HK-2 (cell line): ENCODE measurements around the gene NFIC.
"Not testable (repeated sequence)": the region's sequence is repeated elsewhere in the genome, so short reads cannot be mapped to it uniquely, and the experiment has no call there.

ENCODE experiments used
- DNase-seq: peaks from one replicate; pipeline ENCODE4 v3.0.0-alpha.2; 2018; ENCODE audit not compliant: unreplicated experiment

NFIC gene

DNA sequence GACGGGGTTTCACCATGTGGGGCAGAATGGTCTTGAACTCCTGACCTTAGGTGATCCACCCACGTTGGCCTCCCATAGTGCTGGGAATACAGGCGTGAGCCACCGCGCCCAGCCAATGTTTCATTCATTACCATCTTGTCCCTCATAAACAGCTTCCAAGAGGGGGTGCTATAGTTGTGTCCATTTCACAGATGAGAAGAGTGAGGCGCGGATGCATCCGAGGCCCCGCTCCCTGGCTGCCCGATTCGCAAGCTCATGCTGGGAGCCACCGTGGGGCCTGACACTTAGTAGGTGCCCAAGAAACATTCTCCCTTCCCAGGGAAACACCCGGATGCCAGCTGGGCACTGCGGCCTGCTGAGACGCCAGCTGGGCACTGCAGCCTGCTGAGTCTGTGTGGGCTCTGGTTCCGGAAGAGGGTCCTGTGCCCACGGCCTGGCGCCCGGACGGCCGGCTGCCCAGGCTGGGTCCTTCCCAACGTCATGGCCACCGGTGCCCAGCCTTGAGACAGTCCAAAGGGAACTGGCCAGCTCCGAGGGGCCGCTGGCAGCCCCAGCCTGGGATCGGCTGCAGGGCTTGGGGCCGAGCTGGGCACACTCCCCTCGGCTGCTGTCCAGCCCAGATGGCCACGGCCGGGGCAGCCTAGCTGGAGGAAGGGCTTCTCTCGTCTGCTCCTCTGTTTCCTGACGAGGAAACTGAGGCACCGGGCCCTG lies 54.7 kb downstream of the NFIC start:
- DNase-seq = no peak

- not testable (repeated sequence) for DNase-seq
Measured at GRCh38 chr19:3421656-3422055, 55.3 kb downstream of the NFIC start.

DNA sequence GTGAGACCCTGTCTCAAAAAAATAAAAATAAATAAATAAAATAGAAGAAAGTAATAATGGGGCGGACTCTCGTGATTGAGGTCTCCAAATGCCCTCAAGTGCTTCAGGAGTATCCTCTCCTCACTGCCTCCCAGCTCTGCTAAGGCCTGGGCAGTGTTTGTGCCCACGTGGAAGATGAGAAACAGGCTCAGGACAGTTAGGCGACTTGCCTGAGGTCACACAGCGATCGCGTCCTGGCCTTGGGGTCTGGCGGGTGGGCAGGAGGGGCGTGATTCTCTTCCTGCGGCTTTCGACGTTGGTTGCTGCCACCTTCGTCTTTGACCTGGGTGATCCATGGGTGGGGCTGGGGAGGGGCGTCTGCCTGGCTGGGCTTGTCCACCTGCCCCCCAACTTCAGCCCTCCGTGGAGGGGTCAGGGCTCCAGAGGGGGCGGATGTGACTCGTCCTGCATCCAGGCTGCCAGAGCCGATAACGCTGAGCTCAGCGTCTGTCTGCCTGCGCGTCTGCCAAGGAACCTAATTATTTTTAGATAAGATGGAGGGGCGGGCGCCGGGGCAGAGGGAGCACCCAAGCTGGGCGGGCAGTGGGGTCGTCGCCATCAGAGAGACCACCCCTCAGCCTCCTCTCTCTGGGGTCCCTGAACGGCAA lies 56.9 kb downstream of the NFIC start:
- no peak for DNase-seq

GRCh38 chr19:3426433-3426832 lies 60.0 kb downstream of the NFIC start:
- DNase-seq = no peak

- DNase-seq = not testable (repeated sequence)
Measured at GRCh38 chr19:3430366-3430680, 63.9 kb downstream of the NFIC start.

DNA sequence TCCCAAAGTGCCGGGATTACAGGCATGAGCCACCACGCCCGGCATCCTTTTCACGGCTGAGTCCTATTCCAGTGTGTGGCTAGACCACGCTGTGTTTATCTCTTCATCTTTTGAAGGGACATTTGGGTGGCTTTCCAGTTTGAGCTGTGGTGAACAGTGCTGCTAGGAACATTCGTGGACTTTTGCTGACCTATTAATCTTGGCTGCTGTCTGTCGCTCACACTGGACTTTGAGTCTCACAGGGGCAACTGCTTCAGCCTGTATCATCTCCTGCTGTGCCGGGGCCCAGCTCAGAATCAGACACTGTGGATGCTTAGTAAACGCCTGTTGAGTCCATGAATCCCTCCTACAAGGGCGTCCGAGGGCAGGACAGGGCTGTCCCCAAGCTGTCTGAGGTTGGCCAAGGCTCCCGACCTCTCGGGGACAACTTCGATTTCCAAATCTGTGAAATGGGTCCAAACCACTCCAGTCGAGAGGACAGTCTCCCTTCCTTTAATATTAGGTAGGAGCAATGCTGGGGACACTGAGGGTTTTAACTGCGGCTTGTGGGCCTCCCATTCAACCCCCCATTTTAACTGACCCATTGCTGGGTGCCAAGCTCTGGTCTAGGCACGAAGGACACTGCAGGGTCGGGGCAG lies 65.5 kb downstream of the NFIC start:
- DNase-seq = no peak

GRCh38 chr19:3433313-3433712 lies 66.9 kb downstream of the NFIC start:
- no peak for DNase-seq

- DNase-seq = no peak
Measured at GRCh38 chr19:3433805-3434540, 67.6 kb downstream of the NFIC start.

- peak; percentile 96 for DNase-seq
Measured at GRCh38 chr19:3434630-3435553, 68.5 kb downstream of the NFIC start.

- DNase-seq = no peak
Measured at GRCh38 chr19:3440082-3440481, 73.7 kb downstream of the NFIC start.

DNA sequence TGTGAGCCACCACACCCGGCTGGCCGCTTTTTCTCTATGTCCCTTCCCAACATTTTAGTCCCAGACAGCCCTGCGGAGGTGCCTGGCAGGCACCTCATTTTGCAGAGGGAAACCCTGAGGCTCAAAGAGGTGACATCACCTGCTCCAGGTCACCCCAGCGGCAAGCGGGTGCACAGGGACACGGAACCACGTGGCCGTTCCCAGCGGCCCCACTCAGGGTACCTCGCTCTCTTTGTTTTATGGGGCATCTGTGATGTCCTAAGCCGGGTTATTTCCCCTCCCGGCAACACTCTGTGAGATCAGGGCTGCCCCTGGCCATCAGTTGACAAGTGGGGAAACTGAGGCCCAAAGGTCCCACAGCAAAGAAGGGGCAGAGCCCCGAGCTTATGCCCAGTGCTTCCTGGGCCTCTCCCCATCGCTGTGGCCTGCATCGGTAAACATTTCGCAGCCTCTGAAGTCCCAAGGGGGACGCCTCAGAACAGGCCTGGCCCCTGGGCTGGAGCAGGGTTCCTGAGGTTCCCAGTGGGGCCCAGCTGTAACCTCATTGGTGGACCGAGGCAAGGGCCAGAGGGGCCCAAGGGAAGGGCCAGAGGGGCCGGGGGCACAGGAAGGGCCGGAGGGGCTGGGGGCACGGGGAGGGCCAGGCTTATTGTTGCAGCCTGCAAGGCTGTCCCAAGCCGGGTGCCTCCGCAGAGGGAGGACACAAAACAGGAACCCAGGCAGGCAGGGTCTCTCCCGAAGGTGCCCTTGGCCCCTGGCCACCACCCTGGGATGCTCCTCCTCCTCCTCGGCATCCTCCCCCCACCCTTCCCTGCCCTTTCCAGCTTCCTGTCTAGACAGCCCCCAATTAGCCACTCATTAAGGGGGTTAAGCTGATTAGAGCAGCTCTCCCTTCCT lies 75.0 kb downstream of the NFIC start:
- DNase-seq = no peak

- DNase-seq = no peak
Measured at GRCh38 chr19:3441986-3442329, 75.6 kb downstream of the NFIC start.

- no peak for DNase-seq
Measured at GRCh38 chr19:3442487-3443071, 76.2 kb downstream of the NFIC start.

GRCh38 chr19:3443840-3444694 lies 77.7 kb downstream of the NFIC start:
- no peak for DNase-seq

- DNase-seq = no peak
Measured at GRCh38 chr19:3444695-3445234, 78.4 kb downstream of the NFIC start.

- DNase-seq = not testable (repeated sequence)
Measured at GRCh38 chr19:3446657-3447056, 80.3 kb downstream of the NFIC start.

GRCh38 chr19:3448616-3449334 lies 82.4 kb downstream of the NFIC start:
- DNase-seq = no peak

GRCh38 chr19:3450796-3451411 lies 84.5 kb downstream of the NFIC start:
- DNase-seq = peak; percentile 93
